ENCODE data around the gene KANSL1. TPM values are rescaled to one million over a fixed set of nuclear protein-coding genes. Genes with fewer than 3 reads are reported as not detected.
A peak's percentile ranks its signal among the peaks of the same experiment; 100 is the strongest.

The KANSL1 gene
- total RNA-seq, 8 experiments from 2014 or later = 36.9 to 96.5 (median 81.9) TPM

- in situ Hi-C loops (cut with MboI; ENCODE audit: low pct_unique_long_range_greater_than_20kb in 2 of 9, low sequenced_read_pairs in 9 of 9, unreplicated experiment in 9 of 9) = no loop called here
- WGBS, 10 experiments = 67 to 100% (median 93%) methylated on average over 1 to 2 of the region's 2 CpGs; no CpG with 5 or more reads in 4 of the 10 experiments
- no peak for ATAC-seq (replicated peaks in 6 of 8)
- Histone ChIP-seq H3K4me1 (replicated peaks in 1 of 2) (peaks cover 6 to 12% of the 10 kb centered on the region in 2 donors), H3K4me3 (no peak overlapping the region), H3K27ac (no peak overlapping the region)
Measured at GRCh38 chr17:46042246-46042645, 151.0 kb downstream of the KANSL1 start.

GRCh38 chr17:46039592-46040186 lies 153.5 kb downstream of the KANSL1 start:
- no peak overlapping the region for H3K27ac ChIP-seq
- WGBS, 10 experiments = 57 to 100% (median 93%) methylated on average over 1 to 5 of the region's 5 CpGs; no CpG with 5 or more reads in 1 of the 10 experiments
- in situ Hi-C loops (cut with MboI; ENCODE audit: low pct_unique_long_range_greater_than_20kb in 2 of 9, low sequenced_read_pairs in 9 of 9, unreplicated experiment in 9 of 9) = loop anchor here in 1 of 9 experiments (10.0 kb wide), 1 partner anchor 145 kb away; no protein-coding TSS in a partner anchor
- peaks cover 6 to 12% of the 10 kb centered on the region in 2 donors for H3K4me1 ChIP-seq (replicated peaks in 1 of 2)
- H3K4me3 ChIP-seq = no peak overlapping the region
- no peak for ATAC-seq (replicated peaks in 6 of 8)

GRCh38 chr17:46038937-46039336 lies 154.3 kb downstream of the KANSL1 start:
- Histone ChIP-seq H3K4me3 (no peak overlapping the region), H3K27ac (no peak overlapping the region), H3K4me1 (replicated peaks in 1 of 2) (peaks cover 6 to 12% of the 10 kb centered on the region in 2 donors)
- ATAC-seq (replicated peaks in 6 of 8) = no peak
- in situ Hi-C loops (cut with MboI; ENCODE audit: low pct_unique_long_range_greater_than_20kb in 2 of 9, low sequenced_read_pairs in 9 of 9, unreplicated experiment in 9 of 9) = loop anchor here in 1 of 9 experiments (10.0 kb wide), 1 partner anchor 146 kb away; no protein-coding TSS in a partner anchor
- WGBS, 10 experiments = 84 to 100% (median 96%) methylated on average over 1 to 9 of the region's 12 CpGs; no CpG with 5 or more reads in 3 of the 10 experiments

- Histone ChIP-seq H3K27ac (no peak overlapping the region), H3K4me1 (replicated peaks in 1 of 2) (peaks cover 6 to 8% of the 10 kb centered on the region in 2 donors), H3K4me3 (no peak overlapping the region)
- in situ Hi-C loops (cut with MboI; ENCODE audit: low pct_unique_long_range_greater_than_20kb in 2 of 9, low sequenced_read_pairs in 9 of 9, unreplicated experiment in 9 of 9) = loop anchor here in 1 of 9 experiments (10.0 kb wide), 1 partner anchor 146 kb away; no protein-coding TSS in a partner anchor
- WGBS, 10 experiments = 20 to 100% (median 88%) methylated on average over 1 to 5 of the region's 6 CpGs; no CpG with 5 or more reads in 4 of the 10 experiments
- no peak for ATAC-seq (replicated peaks in 6 of 8)
Measured at GRCh38 chr17:46038414-46038813, 154.8 kb downstream of the KANSL1 start.

- Histone ChIP-seq H3K4me1 (replicated peaks in 1 of 2) (peaks cover 4 to 6% of the 10 kb centered on the region in 2 donors), H3K4me3 (no peak overlapping the region), H3K27ac (no peak overlapping the region)
- in situ Hi-C loops (cut with MboI; ENCODE audit: low pct_unique_long_range_greater_than_20kb in 2 of 9, low sequenced_read_pairs in 9 of 9, unreplicated experiment in 9 of 9) = loop anchor here in 1 of 9 experiments (10.0 kb wide), 1 partner anchor 147 kb away; no protein-coding TSS in a partner anchor
- WGBS, 10 experiments = 20 to 100% (median 89%) methylated on average over 1 to 2 of the region's 4 CpGs; no CpG with 5 or more reads in 4 of the 10 experiments
- peak in 1 of 8 experiments; percentile 26 for ATAC-seq (replicated peaks in 6 of 8)
Measured at GRCh38 chr17:46037722-46038255, 155.4 kb downstream of the KANSL1 start.

GRCh38 chr17:46036491-46036890 lies 156.7 kb downstream of the KANSL1 start:
- ATAC-seq (replicated peaks in 6 of 8) = no peak
- in situ Hi-C loops (cut with MboI; ENCODE audit: low pct_unique_long_range_greater_than_20kb in 2 of 9, low sequenced_read_pairs in 9 of 9, unreplicated experiment in 9 of 9) = loop anchor here in 1 of 9 experiments (10.0 kb wide), 1 partner anchor 148 kb away; no protein-coding TSS in a partner anchor
- H3K4me1 ChIP-seq (replicated peaks in 1 of 2) = no peaks in the 10 kb centered on the region
- WGBS, 10 experiments = 83 to 100% (median 91%) methylated on average over 1 to 4 of the region's 6 CpGs; no CpG with 5 or more reads in 5 of the 10 experiments
- no peak overlapping the region for H3K4me3 ChIP-seq
- no peak overlapping the region for H3K27ac ChIP-seq

GRCh38 chr17:46035112-46035818 lies 158.0 kb downstream of the KANSL1 start:
- Histone ChIP-seq H3K27ac (no peak overlapping the region), H3K4me1 (replicated peaks in 1 of 2) (no peaks in the 10 kb centered on the region), H3K4me3 (no peak overlapping the region)
- ATAC-seq (replicated peaks in 6 of 8) = no peak
- in situ Hi-C loops (cut with MboI; ENCODE audit: low pct_unique_long_range_greater_than_20kb in 2 of 9, low sequenced_read_pairs in 9 of 9, unreplicated experiment in 9 of 9) = loop anchor here in 1 of 9 experiments (10.0 kb wide), 1 partner anchor 150 kb away; no protein-coding TSS in a partner anchor
- WGBS, 10 experiments = 61 to 100% (median 95%) methylated on average over 2 to 3 of the region's 3 CpGs; no CpG with 5 or more reads in 4 of the 10 experiments

GRCh38 chr17:46033392-46033791 lies 159.8 kb downstream of the KANSL1 start:
- 85 to 100% (median 94%) methylated on average over 1 to 2 of the region's 3 CpGs; no CpG with 5 or more reads in 4 of the 10 experiments for WGBS, 10 experiments
- in situ Hi-C loops (cut with MboI; ENCODE audit: low pct_unique_long_range_greater_than_20kb in 2 of 9, low sequenced_read_pairs in 9 of 9, unreplicated experiment in 9 of 9) = loop anchor here in 1 of 9 experiments (10.0 kb wide), 1 partner anchor 151 kb away; no protein-coding TSS in a partner anchor
- Histone ChIP-seq H3K27ac (no peak overlapping the region), H3K4me3 (no peak overlapping the region), H3K4me1 (replicated peaks in 1 of 2) (no peaks in the 10 kb centered on the region)
- no peak for ATAC-seq (replicated peaks in 6 of 8)

GRCh38 chr17:46032909-46033308 lies 160.3 kb downstream of the KANSL1 start:
- no peak overlapping the region for H3K27ac ChIP-seq
- H3K4me1 ChIP-seq (replicated peaks in 1 of 2) = no peaks in the 10 kb centered on the region
- no peak overlapping the region for H3K4me3 ChIP-seq
- 33 to 100% (median 95%) methylated on average over 1 to 5 of the region's 11 CpGs; no CpG with 5 or more reads in 4 of the 10 experiments for WGBS, 10 experiments
- in situ Hi-C loops (cut with MboI; ENCODE audit: low pct_unique_long_range_greater_than_20kb in 2 of 9, low sequenced_read_pairs in 9 of 9, unreplicated experiment in 9 of 9) = loop anchor here in 1 of 9 experiments (10.0 kb wide), 1 partner anchor 152 kb away; no protein-coding TSS in a partner anchor
- ATAC-seq (replicated peaks in 6 of 8) = no peak

GRCh38 chr17:46031920-46032319 lies 161.3 kb downstream of the KANSL1 start:
- no peak overlapping the region for H3K27ac ChIP-seq
- WGBS, 10 experiments = no CpG with 5 or more reads among the region's 8 CpGs
- H3K4me1 ChIP-seq (replicated peaks in 1 of 2) = no peaks in the 10 kb centered on the region
- in situ Hi-C loops (cut with MboI; ENCODE audit: low pct_unique_long_range_greater_than_20kb in 2 of 9, low sequenced_read_pairs in 9 of 9, unreplicated experiment in 9 of 9) = loop anchor here in 1 of 9 experiments (10.0 kb wide), 1 partner anchor 153 kb away; no protein-coding TSS in a partner anchor
- H3K4me3 ChIP-seq = no peak overlapping the region
- peak in 4 of 8 experiments; percentile 11 to 31 (median 28) for ATAC-seq (replicated peaks in 6 of 8)

GRCh38 chr17:46031440-46031839 lies 161.8 kb downstream of the KANSL1 start:
- Histone ChIP-seq H3K27ac (no peak overlapping the region), H3K4me1 (replicated peaks in 1 of 2) (no peaks in the 10 kb centered on the region), H3K4me3 (no peak overlapping the region)
- WGBS, 10 experiments = 50 to 100% (median 94%) methylated on average over 2 to 12 of the region's 16 CpGs; no CpG with 5 or more reads in 5 of the 10 experiments
- peak in 5 of 8 experiments; percentile 23 to 43 (median 32) for ATAC-seq (replicated peaks in 6 of 8)
- in situ Hi-C loops (cut with MboI; ENCODE audit: low pct_unique_long_range_greater_than_20kb in 2 of 9, low sequenced_read_pairs in 9 of 9, unreplicated experiment in 9 of 9) = loop anchor here in 1 of 9 experiments (10.0 kb wide), 1 partner anchor 153 kb away; no protein-coding TSS in a partner anchor

GRCh38 chr17:46030752-46031151 lies 162.5 kb downstream of the KANSL1 start:
- WGBS, 10 experiments = 0 to 100% (median 100%) methylated on average over 1 to 2 of the region's 3 CpGs; no CpG with 5 or more reads in 5 of the 10 experiments
- in situ Hi-C loops (cut with MboI; ENCODE audit: low pct_unique_long_range_greater_than_20kb in 2 of 9, low sequenced_read_pairs in 9 of 9, unreplicated experiment in 9 of 9) = loop anchor here in 1 of 9 experiments (10.0 kb wide), 1 partner anchor 154 kb away; no protein-coding TSS in a partner anchor
- no peak for ATAC-seq (replicated peaks in 6 of 8)
- Histone ChIP-seq H3K27ac (no peak overlapping the region), H3K4me1 (replicated peaks in 1 of 2) (no peaks in the 10 kb centered on the region), H3K4me3 (no peak overlapping the region)

Data from motor neuron (in vitro differentiated cells).